NCI-H526 treated with DMSO at 0.1 percent for 48 hours (cell line): Measurements from ENCODE around the gene EDN3.

Source experiments
- DNase-seq: peaks from one replicate; lab custom pipeline; 2025; lab: John Stamatoyannopoulos, UW

The EDN3 gene, protein sequence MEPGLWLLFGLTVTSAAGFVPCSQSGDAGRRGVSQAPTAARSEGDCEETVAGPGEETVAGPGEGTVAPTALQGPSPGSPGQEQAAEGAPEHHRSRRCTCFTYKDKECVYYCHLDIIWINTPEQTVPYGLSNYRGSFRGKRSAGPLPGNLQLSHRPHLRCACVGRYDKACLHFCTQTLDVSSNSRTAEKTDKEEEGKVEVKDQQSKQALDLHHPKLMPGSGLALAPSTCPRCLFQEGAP

GRCh38 chr20:59300333-59301081, at the start of gene EDN3:
EDN3 (plus strand) TSS chr20:59300611; CDS start chr20:59300813, 202 bp downstream.
- no peak for DNase-seq

- no peak for DNase-seq
These were observed 47.1 kb upstream of the EDN3 start for GRCh38 chr20:59253325-59253724.

- DNase-seq = no peak
These were observed 46.6 kb upstream of the EDN3 start for GRCh38 chr20:59253779-59254319.

GRCh38 chr20:59255256-59255655, 45.2 kb upstream of the EDN3 start:
- no peak for DNase-seq

DNA sequence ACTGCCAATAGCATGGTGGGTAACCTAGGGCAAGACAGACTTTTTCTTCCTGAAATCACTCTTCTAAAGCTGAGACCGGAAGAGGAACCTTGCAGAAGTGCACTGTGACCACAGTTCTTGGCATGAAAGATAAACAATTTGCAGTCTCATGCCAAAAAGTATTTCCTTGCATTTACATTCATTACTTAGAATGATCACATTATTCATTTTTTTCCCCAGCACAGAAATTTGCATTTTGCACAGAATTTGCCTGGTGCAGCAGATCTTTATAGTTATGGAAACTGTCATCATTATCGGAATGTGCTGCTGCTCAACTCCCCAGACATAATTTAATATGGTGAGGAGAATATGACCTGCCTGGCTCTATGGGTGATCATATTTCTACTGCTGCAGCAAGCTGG, 42.2 kb upstream of the EDN3 start:
- DNase-seq = no peak

DNA sequence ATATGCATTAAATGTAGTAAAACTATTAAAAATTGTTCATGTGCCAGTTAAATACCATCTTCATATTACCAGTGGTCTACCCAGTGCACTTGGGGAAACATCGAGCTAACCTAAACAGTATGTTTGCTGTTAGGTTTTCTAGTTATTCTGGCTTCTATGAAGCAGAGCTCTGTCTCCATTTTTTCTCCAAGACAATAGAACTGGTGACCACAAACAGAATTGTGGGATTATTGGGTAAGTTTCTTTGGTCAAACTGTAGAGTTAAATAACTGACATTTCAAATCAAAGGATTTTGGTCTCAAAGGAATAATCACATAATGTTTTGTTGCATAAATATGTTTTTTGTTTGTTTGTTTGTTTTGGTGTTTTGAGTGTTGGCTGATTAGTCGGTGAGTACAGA, 40.5 kb upstream of the EDN3 start:
- no peak for DNase-seq

DNA sequence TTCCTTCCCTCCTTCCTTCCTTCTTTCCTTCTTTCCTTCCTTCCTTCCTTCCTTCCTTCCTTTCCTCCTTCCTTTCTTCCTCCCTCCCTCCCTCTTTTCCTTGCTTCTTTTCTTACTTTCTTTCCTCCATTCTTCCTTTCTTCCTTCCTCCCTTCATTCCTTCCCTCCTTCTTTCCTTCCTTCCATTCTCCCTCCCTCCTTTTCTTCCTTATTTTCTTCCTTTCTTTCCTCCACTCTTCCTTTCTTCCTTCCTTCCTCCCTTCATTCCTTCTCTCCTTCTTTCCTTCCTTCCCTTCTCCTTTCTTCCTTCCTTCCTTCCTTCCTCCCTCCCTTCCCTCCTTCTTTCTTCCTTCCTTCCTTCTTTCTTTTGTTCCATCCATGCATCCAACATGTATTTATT, 35.1 kb upstream of the EDN3 start:
- no peak for DNase-seq

- no peak for DNase-seq
These were observed 31.5 kb upstream of the EDN3 start for GRCh38 chr20:59268870-59269269.

- DNase-seq = no peak
These were observed 30.9 kb upstream of the EDN3 start for GRCh38 chr20:59269411-59270025.

- DNase-seq = no peak
These were observed 30.0 kb upstream of the EDN3 start for GRCh38 chr20:59270380-59270779.

- DNase-seq = no peak
These were observed 26.6 kb upstream of the EDN3 start for GRCh38 chr20:59273739-59274357.

- DNase-seq = no peak
These were observed 23.5 kb upstream of the EDN3 start for GRCh38 chr20:59276938-59277337.

GRCh38 chr20:59284470-59284869, 15.9 kb upstream of the EDN3 start:
- DNase-seq = no peak

DNA sequence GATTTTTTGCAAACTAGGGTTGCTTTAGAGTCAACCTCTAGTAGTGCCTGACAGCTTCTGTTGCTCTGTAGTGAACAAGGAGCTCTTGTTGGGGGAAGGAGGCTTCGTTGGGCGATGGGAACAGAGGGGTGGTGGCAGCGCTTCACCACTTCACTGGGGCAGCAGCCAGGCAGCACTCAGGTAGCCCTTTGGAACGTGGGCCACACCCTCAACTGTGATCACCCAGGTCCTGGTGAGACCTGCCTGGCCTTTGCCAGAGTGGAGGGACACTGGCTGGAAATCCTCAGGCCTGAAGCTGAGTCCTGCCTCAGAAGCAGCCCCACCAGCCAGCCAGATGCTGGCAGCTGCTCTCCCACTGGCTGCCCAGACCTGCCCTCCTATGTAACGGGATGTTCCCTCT, 10.4 kb upstream of the EDN3 start:
- no peak for DNase-seq

DNA sequence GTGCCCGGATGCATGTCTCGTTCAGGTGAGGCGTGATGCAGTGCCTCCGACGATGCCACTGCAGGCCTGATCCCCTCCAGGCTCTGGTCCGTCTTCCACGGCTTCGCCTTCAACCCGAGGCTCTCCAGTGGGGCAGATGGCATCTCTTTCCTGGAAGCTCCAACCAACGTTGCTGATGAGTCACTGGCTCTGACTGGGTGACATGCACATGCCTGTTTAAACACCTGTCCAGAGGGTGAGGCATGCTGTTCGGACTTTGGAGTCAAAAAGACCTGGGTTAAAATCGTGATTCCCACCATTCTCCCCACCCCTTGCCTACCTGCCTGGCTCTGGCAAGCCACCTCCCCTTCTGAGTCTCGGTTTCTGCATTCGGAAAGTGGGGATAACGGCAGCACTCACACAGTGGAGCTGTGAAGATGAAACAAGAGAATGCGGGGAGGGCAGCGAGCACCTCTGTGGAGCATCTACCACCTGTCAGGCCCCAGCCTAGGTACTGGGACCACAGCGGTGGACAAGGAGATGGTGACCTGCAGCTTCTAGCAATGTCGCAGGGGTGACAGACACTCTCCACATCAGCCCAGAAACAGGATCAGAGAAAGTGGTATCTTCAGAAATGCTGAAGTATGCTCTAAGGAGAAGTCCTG, 8.5 kb upstream of the EDN3 start:
- no peak for DNase-seq

DNA sequence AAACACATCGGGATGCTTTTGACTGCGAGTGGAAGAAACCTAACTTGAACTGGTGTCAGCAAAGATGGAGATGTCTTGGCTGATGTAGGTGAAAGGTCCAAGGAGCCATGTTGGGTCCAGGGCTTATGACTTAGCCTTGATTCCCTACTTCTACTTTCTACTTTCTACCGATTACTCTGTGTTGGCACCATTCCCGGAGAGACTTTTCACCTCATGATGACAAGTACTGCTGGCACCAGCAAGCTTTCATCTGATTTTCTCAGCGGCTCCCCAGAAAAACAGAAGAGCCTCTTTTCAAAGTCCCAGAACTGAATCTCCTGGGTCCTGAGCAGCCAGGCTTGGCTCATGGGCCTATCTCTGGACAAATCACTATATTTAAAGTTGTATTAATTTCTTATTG, 4.9 kb upstream of the EDN3 start:
- DNase-seq = no peak

DNA sequence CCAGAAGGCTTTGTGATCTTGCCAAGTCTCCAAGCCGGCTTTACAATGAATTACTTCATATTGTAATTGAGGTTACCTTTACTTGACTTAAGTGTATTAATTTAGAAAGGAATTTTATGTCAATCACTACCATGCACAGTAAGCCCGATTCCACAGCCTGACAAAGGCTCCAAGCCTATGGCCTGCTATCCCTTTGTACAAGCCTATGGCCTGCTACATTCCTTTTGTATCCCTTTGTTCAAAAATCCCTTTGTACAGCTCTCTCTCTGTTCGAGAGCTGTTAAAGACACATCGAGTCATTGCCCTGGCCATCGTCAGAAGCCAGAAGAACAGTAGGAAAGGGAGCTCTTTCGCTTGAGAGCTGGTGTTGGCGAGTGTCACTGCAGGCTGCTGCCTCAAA, 2.7 kb upstream of the EDN3 start:
- DNase-seq = no peak

GRCh38 chr20:59299945-59300332, 472 bp upstream of the EDN3 start:
- no peak for DNase-seq

- DNase-seq = no peak
These were observed 1.1 kb downstream of the EDN3 start for GRCh38 chr20:59301343-59302007.

GRCh38 chr20:59305908-59306655, 5.7 kb downstream of the EDN3 start:
- DNase-seq = no peak

DNA sequence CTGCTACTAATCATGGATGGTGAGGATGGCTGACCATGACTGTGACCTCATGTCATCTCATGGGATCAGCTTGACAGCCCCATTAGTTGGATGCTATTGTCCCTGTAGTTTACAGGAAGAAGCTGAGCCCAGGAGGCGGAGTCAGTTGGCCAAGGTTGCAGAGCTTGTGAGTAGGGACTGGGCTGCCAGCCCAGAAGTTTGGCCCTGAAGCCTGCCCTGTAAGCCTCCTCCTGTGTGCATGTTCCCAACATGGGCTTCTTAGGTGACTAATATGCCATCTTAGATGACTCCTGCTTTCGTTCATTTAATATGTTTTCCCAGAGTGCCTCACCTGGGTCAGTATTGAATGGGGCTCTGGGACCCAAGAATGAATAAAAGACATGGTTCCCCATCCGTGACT, 6.9 kb downstream of the EDN3 start:
- DNase-seq = no peak
